ENCODE data around the gene CFAP45.

GRCh38 chr1:159906960-159907359 lies 7.0 kb upstream of the CFAP45 start:
- TF ChIP-seq POLR2AphosphoS5 (IDR thresholded peaks at IDR 0.05; ENCODE audit: low read depth, low read length) (no peak), POLR2A (IDR thresholded peaks at IDR 0.05; ENCODE audit: low read depth, low read length) (no peak), TAF1 (IDR thresholded peaks at IDR 0.05; ENCODE audit: borderline replicate concordance, low read depth, low read length) (no peak)

All from GM12892 (cell line).